Stimulated activated CD4-positive, alpha-beta T cell treated with anti-CD3 and anti-CD28 coated beads, Interleukin-1b, Interleukin-23, amount 100 ng/mL, for 48 hours (primary cell): ENCODE data around the gene IMPACT.

ENCODE experiments used
- DNase-seq: peaks from one replicate; pipeline ENCODE4 v3.0.0-alpha.2; 2020

Gene IMPACT

GRCh38 chr18:24485681-24486080 is 59.2 kb downstream of the IMPACT start:
- DNase-seq, result no peak

DNA sequence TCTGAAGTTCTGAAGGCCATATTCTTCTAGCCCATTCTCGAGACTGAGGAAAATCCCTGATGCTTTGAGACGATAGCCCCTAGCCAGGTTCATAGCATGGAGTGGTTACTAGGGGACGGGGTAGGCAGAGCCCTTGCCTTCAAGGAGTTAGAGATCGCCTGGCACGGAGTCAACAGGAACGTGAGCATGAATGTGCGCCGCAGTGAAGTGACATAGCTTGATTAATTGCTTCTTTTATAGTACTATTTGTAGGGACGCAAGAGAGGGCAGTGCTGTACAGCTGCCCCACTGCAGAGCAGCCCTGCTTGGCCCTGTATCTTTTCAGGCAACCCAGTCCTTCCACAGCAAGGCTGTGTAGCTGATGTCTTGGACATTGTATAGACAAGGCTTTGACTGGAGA is 60.2 kb downstream of the IMPACT start:
- no peak for DNase-seq

- no peak for DNase-seq
Measured at GRCh38 chr18:24488824-24489493, 62.5 kb downstream of the IMPACT start.

- DNase-seq, result no peak
Measured at GRCh38 chr18:24490539-24490938, 64.1 kb downstream of the IMPACT start.

DNA sequence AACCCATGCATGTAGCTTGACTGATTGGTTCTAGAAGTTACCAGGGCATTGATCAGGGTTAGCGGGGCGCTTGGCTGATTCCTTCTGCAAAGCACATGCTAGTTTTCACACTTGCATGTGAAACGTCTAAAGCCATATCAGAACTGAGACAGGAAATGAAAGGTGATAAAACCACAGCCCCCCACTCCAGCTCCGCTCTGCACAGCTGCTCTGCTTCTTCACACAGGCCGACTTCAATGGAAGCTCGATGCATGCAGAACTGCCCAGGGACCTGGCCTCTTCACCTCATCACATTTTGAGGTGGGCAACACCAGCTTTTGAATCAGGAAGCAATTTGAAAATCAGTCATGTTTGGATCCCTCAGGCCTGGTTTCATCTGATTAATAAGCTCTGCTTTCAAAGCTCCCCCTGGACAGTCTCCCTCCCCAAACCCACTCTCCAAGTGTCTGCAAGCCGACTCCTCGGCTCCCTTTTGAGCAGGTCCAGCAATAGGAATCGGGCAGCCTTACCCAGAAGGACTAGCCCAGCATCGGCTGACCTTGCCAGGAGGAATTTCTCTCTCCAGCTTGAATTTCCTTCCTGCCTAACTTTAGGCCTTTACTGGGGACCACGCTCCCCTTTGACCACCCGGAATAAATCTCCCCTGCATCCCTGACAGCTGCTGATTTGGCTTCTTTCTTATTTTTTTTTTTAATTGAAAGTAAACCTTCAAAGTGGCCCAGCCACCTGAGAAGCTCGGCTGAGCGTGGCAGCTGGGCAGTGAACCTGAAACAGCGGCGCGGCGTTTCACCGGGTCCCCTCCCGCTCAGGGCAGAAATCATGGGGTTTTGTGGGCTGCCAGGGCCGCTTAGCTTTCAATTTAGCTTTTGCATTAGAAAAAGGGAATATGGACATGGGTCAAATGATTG is 65.7 kb downstream of the IMPACT start:
- DNase-seq, result no peak

DNA sequence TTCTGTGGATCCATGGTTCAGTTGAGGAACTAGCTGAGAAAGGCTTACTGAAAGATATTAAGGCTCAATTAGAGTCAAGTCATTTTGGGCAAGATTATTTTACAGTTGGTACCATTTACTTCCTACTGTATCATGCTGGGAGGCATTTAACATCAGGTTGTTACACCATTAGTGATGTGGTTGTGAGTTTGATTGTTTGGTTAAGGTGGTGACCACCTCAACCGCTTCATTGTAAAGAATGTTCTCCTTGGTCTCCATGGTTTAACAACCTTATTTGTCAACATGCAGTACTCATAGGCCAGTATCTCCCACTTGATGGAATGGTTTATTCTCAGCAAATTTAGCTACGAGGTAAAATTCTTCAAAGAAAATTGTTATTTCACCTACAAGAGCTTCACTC is 68.1 kb downstream of the IMPACT start:
- no peak for DNase-seq

DNA sequence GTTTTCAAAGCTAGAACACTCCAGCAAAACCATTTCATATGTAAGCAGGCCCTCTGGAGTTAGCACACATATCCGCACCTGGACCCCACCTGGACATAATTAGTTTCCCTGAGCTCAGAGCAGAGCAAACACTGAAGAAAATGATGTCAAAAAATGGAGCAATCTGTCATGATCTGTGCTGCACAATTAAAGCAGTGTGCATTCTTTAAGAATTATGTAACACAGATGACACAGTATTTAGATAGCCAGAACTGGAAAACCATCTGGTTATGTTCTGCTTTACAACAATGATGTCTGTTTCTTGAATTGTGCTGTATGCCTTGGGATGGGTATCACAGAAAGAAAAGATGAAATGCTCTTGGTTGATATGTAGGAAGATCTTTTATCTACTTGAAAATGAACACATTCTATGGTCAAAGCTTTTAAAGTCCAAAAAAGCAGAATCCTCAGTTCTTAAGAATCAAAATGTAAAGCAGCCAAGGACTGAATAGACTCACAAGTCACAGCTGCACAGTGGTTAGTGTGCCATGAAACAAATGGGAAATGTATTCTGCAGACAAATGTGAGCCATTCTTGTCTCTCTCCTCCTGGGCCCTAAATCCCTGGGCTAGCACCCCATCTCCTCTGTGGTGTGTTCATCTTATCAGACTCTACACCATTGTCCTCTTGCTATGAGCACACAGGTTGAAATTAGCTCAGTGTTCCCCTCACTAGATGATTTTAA is 70.7 kb downstream of the IMPACT start:
- no peak for DNase-seq

GRCh38 chr18:24499814-24500213 is 73.3 kb downstream of the IMPACT start:
- no peak for DNase-seq

GRCh38 chr18:24500217-24500616 is 73.7 kb downstream of the IMPACT start:
- no peak for DNase-seq

DNA sequence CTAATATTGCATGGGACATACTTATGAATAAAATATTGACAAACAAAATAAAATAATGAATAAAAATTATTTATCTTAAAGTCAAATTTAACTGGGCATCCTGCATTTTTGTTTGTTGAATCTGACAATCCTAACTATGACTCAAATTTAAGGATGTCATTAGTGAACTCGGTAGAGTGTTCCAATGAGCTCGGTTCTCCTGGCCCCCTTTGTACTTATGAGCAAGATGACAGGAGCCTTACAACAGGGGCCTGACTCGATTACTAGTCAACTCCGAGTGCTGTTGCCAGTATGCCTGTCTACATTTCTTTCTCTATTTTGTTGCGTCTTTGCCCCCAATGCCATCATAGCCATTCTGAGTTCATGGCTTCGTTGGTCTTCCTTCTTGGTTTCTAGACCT is 74.3 kb downstream of the IMPACT start:
- no peak for DNase-seq

- no peak for DNase-seq
Measured at GRCh38 chr18:24502667-24503523, 76.4 kb downstream of the IMPACT start.
